HFF-Myc (cell line): ENCODE data around the gene TSPAN13.

ENCODE experiments used
- DNase-seq: peaks from one replicate; pipeline ENCODE4 v3.0.0-alpha.2; 2011; ENCODE audit warnings: low read depth; ENCODE audit errors: extremely low read depth
- H3K4me3 ChIP-seq: replicated peaks from 2 replicates; pipeline ENCODE4 v1.5.1; 2011; ENCODE audit warnings: low read depth, mild to moderate bottlenecking, control low read depth, low read length
- CTCF ChIP-seq: IDR thresholded peaks from 2 replicates; pipeline ENCODE4 v1.5.1; 2012; ENCODE audit warnings: mild to moderate bottlenecking, low read depth, low read length, control low read depth; ENCODE audit errors: missing control alignments

TSPAN13 gene

DNA sequence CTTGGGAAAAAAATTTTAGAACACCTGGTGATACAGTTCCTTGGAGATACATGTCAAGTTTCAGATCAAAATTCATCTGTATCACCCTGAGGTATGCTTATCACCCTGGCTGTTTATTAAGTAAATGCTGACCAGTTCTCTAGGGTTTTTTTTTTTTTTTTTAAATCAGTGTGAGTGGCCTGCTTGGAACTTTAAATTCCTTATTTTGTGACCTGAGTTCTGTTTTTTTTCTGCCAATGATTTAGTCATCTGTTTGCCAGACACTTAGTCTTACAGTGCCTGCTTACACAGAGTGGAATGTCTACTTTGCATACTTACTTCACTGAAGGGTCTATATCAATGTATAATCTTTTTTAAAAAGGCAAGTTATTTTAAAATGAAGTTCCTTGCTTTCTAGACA lies 1.8 kb downstream of the TSPAN13 start:
- no peak for TF ChIP-seq CTCF
- H3K4me3 ChIP-seq, result peak overlapping the region; percentile 79; the same call in 1 of the 2 replicates
- no peak for DNase-seq

GRCh38 chr7:16758036-16758435 lies 4.5 kb downstream of the TSPAN13 start:
- DNase-seq, result no peak
- no peak overlapping the region for H3K4me3 ChIP-seq
- TF ChIP-seq CTCF, result no peak

DNA sequence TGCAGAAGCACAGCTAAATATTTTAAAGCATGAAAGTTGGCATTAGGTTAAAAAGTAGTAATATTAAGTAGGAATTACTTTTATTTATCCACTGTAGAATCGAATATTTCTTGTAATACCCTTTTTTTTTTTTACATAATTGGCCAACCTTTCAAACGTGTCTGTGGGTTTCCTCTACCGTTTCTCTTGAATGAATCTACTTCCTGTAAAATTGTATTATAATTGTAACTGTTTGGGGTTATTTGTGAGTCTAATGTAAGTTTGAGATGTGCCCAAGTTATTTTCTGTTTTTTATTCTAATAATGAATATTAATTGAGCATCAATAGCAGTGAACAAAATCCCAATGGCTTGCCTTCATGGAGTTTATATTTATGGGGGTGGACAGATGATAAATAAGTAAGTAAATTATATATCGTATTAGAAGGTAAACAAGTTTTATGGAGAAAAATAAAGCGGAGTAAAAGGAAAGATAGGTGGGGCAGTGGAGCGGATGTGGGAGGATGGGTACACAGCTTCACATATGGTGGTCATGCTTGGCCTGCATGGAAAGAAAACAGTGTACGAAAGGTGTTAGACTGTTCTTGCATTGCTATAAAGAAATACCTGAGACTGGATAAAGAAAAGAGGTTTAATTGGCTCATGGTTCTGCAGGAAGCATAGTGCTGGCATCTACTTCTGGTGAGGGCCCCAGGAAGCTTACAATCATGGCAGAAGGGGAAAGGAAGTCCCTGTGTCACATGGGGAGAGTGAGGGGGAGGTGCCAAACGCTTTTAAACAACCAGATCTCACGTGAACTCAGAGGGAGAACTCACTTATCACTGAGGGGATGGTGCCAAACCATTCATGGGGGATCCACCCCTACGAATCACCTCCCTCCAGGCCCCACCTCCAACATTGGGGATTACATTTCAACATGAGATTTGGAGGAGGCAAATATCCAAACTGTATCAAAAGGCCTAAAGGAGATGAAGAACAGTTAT lies 5.4 kb downstream of the TSPAN13 start:
- no peak for TF ChIP-seq CTCF
- DNase-seq, result no peak

GRCh38 chr7:16759840-16760239 lies 6.3 kb downstream of the TSPAN13 start:
- H3K4me3 ChIP-seq, result no peak overlapping the region
- no peak for TF ChIP-seq CTCF
- no peak for DNase-seq

More for the DNA sequence above, 5.4 kb downstream of the TSPAN13 start:
- no peak overlapping the region for H3K4me3 ChIP-seq

DNA sequence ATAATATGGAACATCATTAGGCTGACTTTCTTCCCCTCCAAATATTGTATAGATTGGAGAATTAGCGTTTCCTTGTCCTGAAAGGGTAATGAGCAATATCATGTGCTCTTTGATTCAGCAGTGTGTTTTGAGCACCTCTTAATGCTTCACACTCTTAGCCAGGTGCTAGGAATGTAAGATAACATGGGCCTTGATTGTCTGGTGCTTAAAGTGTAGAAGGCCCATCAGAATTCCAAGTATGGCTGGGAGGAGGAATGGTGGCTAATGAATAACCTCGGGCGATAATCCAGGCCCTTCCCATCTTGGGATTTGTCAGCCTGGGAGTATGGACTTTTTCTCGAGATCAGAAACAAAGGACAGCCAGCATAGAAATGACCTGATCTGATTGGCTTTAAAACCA lies 8.6 kb downstream of the TSPAN13 start:
- TF ChIP-seq CTCF, result no peak
- no peak for DNase-seq
- no peak overlapping the region for H3K4me3 ChIP-seq

DNA sequence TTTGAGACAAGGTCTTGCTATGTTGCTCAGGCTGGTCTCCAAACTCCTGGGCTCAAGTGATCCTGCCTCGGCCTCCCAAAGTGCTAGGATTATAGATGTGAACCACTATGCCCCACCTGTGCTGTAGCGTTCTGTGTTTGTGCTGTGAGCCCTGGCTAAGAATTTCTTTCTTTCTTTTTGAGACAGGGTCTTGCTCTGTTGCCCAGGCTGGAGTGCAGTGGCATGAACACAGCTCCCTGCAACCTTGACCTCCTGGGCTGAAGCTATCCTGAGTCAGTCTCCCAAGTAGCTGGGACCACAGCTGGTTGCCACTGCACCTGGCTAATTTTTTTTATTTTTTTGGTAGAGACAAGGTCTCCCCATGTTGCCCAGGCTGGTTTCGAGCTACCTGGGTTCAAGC lies 11.4 kb downstream of the TSPAN13 start:
- no peak for TF ChIP-seq CTCF
- H3K4me3 ChIP-seq, result no peak overlapping the region
- DNase-seq, result no peak
